ENCODE measurements around the gene EPHX1.

Gene EPHX1

DNA sequence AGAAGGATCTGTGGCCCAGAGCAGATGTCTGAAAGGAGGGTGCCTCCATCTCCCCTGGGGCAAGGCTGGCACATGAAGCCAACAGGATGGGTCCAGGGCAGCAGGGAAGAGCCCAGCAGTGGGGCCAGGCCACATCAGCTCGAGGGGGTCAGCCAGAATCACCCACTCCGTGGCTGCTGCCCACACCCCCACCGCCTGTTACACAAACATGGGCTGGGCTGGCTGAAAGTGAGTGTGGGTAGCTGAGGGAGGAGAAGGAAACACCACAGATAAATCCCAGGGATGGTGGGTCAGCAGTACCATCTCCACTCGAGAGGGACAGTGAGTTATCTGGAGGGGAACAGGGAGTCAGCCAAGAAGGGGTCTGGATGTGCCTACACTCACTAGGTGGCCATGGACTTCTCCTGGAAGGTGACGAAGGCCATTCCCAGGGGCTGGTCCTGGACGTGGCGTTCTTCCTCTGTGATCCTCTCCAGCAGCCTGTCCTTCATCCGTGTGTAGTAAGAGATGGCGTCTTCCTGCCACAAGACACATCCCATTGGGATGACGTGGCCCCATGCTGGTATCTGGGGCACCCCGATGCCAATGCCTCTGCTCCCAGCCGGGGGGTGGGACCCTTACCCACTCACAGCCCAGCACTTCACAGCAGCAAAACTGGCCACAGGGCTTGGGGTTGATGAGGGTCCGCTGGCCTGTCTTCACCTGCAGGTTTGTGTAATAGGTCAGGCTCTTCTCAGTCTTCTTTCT lies 52.1 kb downstream of the EPHX1 start:
- DNase-seq (ENCODE audit: low read depth): no peak

DNA sequence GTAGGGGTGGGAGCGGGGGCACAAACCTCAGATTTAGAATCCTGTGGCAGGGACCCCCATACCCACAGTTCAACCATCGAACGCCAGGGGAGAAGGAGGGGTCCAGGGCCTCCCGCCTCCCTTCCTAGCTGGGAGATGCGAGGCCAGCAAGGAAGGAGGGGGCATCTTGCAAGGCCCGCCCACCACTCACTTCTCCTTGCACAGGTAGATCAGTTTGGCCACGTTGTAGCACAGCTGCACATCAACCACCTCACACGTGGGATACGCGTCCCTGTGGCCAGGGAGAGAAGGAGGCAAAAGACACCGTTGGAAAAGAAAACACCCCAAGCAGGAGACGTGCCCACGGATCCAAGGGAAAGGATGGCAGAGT lies 52.6 kb downstream of the EPHX1 start:
- DNase-seq (ENCODE audit: low read depth): no peak

DNA sequence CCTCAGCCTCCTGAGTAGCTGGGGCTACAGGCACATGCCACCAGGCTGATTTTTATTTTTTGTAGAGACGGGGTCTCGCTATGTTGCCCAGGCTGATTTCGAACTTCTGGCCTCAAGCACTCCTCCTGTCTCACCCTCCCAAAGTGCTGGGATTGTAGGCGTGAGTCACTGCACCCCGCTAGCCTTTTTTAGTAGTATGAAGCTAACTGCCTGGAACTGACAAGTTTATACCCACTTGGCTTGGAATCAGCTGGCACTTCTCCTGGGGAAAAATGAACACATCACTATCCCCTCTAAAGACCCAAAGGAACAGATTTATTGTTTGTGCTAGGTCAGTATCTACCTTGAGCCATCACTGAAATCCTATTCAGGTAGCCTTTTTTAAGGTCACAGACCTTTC lies 53.2 kb downstream of the EPHX1 start:
- no peak for DNase-seq (ENCODE audit: low read depth)

DNA sequence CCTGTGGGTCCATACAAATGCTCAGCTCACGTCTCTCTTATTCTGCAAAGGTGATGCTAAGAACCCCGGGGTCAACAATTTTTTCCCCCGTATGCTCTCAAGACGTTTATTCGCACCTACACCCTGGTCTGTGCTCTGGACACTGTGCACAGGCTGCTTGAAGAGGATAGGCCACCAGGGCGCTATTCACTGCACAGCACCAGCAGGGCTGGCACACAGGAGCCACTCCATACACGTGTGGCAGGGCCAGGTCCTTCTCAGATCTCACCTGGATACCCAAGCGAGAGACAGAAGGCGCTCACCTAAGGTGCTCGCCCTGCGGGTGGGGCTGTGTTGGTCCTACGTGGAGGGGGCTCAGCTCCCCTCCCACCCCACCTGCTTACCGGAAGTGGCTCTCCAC lies 55.6 kb downstream of the EPHX1 start:
- no peak for DNase-seq (ENCODE audit: low read depth)

DNA sequence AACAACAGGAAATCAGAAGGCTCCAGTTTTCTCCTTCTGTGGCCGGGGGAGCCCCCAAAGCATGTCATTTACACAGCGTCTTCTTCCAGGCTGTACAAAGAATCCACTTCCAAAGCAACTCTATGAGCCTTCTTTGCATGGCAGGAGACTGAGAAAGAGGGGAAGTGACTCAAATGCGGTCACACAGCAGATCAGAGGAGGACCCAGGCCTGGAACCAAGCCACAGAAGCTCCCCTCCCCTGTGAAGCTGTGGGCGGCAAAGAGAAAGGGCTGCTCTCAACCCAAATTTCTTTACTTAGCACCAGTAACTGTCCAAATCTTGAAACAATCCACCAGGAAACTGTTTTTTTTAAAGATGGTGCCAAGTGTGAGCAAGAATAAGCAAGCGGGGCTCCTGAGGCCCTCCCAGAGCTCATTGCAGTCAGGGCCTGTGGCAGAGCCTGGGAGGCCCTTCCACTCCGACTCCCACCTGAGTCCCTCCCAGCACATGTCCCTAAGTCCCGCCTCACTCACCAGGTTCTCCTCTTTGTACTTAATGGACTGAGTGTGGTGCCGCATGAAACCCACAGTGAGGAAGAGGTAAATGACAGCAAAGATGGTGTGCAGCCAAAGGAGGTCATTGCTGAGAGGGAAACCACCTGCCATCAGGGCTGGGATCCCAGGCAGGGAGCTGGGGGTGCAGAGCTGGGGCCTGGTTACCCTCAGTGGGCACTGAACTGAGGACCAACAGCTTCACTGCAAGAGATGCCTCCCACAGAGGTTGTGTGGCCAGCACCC lies 56.3 kb downstream of the EPHX1 start:
- peak; percentile 49 for DNase-seq (ENCODE audit: low read depth)

DNA sequence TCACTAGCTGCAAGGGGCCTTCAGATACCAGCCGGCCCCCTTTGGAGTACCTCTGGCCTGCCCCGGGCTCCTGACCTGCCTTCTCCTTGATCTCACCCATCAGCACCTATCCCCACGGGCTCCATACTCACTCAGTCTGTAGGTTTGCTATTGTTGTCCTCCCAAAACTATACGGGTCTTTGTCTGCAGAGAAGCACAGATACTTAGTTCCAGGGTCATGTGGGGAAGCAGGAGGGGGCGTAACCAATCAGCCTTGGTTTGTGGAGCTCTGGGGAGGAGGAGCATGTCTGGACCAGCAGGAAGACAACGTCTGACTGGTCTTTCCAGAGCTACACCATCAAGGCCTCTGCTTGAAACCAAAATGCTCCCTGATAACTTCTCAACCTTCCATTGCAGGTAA lies 57.1 kb downstream of the EPHX1 start:
- no peak for DNase-seq (ENCODE audit: low read depth)

DNA sequence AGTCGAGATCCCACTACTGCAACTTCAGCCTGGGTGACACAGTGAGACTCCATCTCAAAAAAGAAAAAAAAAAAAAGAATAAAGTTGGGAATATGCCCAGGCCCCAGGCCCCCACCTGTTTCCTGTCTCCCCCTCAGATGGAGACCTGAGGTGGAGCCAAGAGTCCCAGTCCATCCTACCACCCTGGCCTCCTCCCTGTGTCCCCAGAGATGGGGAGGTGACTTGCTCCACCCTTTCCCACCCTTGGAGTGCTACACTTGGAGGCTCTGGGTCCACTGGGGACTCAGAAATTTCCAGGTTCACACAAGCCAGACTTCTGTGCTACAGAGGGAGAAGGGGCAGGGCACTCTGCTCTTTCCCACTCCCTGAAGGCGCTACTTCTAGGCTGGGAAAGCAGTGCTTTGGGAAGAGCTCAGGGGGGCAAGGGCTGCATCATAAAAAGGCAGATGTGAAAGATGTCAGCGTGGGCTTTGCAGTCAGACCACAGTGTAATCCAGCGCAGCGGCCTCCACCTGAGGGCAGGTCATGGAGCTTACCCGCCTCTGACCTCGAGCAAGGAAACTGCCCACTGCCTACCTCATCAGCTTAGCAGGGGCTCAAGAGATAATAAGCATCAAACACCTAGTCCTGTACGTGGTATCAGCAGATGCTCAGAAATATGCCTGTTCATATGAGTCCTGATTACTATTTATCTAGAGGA lies 58.9 kb downstream of the EPHX1 start:
- no peak for DNase-seq (ENCODE audit: low read depth)

DNA sequence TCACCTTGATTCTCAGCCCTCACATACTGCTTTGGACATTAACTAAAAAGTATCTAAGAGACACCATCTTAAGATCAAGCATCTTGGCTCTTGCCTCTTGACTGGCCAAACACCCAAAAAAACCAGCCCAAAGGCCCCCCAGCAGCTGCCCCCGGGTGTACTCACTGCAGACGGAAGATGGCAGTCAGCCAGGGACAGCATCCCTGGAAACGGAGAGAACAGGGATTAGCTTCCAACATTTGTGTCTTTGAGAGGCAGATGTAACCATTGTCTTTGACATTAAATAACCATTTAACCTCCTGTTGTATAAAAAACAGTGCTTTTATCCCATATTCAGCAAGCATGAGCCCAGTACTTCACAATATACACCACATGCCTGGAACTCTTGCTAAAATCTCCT lies 61.0 kb downstream of the EPHX1 start:
- DNase-seq (ENCODE audit: low read depth): no peak

DNA sequence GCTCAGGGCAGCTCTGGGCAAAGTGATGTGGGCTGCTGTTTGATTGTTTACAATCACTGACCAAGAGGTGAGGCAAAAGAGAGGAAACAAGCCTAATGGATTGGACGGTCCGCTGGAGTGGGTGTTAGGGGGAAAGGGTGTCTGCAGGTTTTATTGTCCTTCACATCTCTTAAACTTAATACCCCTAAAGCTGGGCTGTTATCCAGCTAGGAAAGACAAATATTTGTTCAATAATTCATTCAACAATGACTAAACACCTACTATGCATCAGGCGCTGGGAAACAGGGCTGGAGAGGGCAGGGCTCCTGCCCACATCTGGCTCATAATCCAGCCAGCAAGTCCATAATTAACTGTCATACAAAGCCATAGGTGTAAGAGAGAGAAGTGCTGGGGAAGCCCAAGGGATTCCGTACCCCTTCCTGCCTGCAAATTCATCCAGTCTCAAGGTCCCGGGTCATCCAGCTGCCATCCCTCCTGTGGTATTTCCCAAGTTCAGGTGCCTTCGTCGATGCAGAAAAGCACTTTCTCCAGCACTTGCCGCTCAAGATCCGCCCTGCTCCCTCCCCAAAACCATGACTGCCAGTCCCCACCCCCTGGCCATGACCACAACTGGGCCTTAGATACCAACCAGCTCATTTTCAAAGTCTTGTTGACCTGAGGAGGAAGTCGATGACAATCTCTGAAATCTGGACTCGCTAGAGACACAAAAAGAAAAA lies 61.6 kb downstream of the EPHX1 start:
- DNase-seq (ENCODE audit: low read depth): no peak

DNA sequence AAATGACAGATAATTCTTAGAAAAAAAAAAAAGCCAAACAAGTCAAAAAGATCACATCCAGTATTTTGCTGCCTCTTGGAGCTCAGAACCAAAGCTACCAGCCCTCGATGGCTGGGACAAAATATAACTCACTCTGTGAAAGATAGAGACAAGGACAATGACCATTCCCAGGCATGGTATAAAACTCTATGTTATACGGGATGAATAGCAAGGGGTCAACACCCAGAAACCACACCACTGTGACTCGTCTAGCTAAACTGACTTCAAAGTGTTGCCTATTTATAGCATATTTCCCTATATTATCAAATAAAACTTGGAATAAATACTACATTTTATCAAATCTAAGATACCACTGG lies 62.1 kb downstream of the EPHX1 start:
- no peak for DNase-seq (ENCODE audit: low read depth)

DNA sequence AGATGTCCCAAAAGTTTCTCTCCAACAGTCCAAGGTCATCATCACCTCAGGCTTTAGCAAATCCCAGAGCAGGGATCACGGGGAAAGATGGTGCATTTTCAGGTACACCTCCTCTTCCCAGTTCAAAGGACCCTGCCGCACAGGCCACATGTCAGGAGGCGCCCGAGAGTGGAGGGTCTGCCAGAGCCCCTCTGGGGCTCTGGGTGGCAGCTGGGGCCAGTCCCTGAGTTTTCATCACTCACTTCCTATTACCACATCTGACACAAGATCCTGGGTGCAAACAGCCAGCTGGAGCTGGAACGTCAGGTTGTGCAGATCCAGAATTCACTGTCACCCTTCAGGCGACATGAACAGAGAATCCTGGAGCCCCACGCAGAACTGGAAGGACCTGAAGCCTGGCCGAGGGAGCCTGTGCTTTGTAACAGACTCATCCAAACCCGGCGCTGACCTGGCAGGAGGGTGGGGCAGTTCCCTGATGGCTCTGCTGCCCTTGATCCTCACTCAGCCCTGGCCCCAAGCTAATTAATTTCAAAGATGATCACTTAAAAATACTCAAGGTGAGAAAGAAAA lies 63.4 kb downstream of the EPHX1 start:
- no peak for DNase-seq (ENCODE audit: low read depth)

DNA sequence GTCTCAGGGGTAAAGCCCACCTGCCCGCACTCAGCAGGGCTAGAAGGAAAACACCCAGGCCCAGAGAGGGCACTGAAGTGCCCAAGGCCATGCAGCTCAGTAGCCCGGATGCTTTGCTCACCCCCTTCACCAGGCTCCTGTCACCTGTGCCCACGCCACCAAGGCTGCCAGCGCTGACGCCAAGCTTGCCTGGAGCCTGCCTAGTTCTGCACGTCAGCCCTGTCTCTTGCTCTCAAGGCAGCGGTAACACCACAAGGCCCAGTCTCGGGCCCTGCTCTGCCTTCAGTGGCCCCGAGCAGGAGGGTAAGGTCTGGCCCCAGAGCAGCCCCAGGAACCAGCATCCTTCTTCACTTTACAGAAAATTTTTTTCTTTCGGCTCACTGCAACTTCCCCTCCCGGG lies 64.5 kb downstream of the EPHX1 start:
- DNase-seq (ENCODE audit: low read depth): no peak

DNA sequence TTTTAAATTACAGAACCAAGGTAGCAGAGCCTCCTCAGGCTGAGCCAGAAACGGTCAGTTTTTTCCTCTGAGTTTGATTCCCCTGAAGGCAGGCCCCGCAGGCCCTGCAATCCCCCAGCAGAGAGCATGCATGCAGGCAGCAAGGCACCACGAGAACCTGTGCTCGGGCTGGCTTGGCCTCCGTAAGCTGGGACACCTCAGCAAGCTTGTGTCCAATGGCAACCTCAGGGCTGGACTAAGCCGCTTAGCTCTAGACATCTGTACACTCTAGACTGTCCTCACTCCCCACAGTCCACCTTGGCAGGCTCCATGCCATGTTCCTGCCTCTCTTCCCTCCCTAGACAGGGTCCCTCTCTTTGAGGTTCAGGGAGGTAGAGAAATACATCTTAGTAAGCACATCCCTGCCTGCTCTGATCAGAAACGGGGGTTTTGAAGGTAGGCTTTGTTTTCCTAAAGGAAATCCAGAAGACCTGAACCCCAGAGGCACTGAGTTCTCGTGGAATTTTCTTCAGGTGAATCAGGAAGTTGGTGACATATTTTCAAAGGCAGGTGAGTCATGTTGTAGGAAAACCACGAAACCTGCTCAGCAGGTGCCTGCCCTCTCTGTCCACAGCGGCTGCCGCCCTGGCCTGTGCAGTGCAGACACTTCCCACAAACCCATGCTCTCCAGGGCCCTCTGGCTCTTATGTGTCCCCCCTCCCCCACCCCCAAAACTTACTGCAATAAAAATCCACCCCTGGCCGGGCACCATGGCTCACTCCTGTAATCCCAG lies 65.3 kb downstream of the EPHX1 start:
- DNase-seq (ENCODE audit: low read depth): no peak

DNA sequence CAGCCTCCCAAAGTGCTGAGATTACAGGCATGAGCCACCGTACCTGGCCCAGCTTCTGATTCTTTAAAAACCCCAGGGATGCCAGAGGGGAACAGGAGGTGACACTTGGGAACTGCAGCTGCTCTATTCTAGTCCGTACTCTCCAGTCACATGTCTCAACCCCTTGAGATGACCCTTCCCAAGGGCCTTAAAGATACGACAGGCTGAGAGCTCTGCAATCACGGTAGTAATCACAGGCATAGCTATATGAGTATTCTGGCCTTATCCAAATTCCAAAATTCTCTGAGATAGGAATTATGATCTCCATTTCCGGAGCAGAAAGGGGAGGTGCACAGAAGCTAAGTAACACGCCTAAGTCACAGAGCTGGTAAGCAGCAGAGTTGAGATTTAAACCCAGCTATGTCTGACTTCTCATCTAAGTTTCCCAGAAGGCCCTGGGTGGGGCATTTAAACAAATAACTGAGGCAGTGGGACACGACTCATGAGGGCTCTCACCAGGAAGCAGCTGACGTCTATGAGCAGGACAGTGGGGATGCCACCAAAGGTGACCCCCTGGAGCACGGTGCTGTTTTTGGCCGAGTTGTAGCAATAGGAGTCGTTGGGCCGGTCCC lies 67.1 kb downstream of the EPHX1 start:
- no peak for DNase-seq (ENCODE audit: low read depth)

DNA sequence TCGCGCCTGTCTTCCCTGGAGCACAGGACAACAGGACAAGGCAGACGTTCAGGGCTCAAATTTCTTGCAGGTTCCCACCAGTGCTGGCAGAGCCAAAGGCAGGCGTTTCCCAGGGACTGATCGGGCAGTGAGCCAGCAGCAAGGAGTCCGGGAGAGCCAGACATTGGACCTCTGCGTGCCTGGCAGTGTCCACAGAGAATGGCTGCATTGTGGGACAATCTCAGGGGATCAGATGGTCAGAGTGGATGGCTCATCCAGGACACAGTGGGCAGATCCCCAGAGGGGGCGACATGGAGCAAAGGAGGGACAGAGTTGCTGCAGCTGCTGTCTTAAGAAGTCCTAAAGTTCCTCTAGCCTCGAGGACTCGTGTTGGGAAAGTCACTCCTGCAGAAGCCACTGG lies 67.7 kb downstream of the EPHX1 start:
- DNase-seq (ENCODE audit: low read depth): no peak

DNA sequence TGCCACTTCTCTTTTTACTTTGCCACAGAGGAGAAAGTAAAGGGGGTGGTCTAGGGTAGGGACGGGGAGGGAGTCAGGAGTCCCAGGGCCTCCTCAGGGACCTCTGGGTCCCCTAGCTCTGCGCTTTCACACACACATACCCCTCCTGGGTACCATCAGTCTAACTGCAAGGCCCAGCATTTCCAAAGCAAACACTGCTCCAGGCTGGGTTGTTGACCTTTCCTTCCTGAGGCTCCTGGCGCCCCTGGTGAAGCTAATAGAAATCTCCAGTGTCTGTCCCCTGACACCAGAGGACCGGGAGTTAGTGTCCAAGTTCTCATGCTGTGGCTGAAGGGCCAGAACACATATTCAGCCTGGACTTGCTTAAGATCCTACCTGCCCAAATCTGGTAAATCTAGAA lies 68.4 kb downstream of the EPHX1 start:
- DNase-seq (ENCODE audit: low read depth): no peak

DNA sequence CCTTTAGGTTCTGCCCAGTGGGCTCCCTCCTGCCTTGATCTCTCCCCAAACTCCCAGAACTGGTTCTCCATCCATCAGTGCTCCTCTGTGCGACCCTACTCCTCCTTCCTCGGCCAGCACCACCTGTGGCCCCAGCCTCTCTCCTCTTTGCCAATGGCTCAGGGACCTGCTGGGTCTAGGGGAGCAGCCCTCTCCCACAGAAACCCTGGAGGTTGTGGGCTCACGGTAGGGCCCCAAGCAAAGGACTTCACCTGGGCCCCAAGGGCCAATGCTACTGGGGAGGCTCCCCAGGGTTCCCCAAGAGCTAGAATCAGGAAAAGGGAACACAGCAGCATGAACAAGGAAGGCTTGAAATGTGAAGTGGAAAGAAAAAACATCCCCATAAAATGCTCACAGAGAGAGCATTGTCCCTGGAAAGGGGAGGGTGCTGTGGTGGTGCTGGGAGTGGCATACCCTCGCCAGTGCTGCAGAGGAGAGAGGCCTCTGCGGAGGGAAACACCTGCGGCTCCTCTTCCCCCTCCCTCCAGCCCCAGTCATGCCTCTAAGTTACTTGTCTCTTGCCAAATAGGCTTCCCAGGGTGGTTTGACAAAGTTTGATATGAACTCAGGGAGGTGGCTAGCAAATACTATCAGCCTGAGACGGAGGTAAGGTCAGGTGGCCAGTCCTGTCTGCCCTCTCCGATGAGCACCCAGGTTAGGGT lies 69.7 kb downstream of the EPHX1 start:
- DNase-seq (ENCODE audit: low read depth): no peak

DNA sequence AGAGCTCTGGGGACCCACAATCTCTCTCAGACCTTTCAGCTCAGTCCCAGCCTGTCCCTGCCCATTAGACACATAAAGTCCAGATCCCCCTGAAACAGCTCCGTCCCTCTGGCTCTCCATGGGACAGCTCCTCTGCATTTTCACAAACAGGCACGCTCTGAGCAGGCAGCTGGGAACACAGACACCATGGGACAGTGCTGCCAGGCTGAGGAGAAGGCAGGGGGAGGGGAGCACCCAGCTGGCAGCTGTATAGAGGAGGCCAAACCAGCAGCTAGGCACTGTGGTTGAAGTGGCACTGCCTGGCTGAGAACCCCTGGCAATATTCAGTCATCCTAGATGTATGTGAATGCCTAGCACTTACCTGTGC lies 70.3 kb downstream of the EPHX1 start:
- no peak for DNase-seq (ENCODE audit: low read depth)

DNA sequence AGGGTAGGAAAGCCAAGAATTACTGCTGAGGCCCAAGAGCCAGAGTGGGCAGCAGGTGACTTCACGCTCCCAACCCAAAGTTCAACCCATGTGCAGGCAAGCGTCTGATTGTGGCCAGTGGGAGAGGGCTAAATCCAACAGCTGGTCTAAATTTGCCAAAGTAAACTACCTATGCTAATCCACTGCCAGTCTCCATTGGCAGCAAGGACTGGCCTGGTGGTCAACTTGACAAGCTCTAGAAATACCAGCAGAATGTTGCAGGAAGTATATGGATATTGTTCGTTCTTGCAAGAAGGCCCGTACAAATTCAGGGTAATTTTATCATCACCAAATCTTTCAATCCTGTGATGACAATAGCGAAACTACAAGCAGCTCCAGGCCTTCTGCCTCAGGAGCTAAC lies 70.7 kb downstream of the EPHX1 start:
- no peak for DNase-seq (ENCODE audit: low read depth)
